Retina (tissue), 1 donor: ENCODE measurements around the gene MTMR1.

Experiments
- DNase-seq: peaks from one replicate; pipeline ENCODE4 v3.0.0-alpha.2; 2016

Gene MTMR1

DNA sequence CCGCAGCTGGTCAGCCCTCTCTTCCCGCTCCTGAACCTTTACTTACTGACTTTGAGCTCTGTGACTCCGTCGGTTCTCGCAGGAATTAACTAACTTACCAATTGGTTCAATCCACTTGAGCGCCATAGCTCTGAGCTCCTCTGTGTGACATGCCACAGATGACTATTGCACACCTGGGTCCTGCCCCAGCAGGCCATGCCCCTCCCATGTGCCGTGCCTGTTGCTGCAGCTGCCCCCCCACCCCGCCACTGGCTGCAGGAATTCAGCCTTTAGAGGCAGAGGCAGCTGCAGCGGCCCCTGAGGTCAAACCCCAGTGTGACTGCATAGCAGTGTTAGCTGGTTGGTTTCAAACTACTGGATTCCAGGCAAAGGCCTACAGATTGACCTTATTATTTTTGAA is 70.6 kb downstream of the MTMR1 start:
- no peak for DNase-seq

DNA sequence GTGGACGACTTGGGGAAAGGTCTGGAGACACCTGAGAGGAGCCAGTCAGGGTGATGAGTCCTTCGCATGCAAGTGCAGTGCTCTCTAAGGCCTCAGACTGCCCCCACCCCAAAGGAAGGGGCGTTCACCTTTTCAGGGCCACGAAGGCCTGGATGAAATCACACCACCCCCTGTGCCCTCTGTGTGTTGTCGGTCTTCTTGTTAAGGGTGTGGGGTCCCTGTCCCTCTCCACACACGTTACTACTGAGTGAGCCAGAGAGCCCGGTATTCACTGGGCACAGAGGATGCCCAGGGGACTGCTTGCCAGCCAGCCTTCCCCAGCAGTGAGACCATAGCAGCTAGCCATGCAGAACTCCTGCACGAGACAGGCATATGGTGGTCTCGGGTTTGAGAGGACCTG is 72.0 kb downstream of the MTMR1 start:
- DNase-seq = no peak

DNA sequence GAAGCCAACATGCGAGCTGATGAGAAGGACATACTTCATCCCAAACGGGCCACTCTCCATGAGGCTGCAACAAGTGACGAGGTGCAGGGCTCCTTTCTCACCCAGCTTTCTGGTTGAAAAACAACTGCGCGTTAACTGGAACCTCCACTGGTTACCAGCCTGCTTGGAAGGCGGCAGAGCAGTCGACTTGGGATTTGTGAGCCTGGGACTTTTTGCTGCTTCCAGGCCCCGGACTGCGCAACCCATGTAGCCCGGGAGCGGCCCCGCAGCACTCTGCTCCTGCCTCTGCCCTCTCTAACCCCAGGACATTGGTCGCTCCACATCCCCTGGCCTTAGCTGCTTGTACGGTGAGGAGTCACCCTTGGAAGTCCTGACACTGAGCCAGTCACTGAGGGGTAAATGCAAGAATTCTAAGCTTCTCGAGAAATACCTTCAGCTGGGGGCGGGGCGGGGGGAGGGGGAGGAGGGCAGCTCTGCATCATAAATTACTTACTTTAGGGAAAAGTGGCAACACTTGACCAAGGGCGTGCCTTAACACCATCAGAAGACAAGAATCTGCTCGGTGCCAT is 72.7 kb downstream of the MTMR1 start:
- no peak for DNase-seq

DNA sequence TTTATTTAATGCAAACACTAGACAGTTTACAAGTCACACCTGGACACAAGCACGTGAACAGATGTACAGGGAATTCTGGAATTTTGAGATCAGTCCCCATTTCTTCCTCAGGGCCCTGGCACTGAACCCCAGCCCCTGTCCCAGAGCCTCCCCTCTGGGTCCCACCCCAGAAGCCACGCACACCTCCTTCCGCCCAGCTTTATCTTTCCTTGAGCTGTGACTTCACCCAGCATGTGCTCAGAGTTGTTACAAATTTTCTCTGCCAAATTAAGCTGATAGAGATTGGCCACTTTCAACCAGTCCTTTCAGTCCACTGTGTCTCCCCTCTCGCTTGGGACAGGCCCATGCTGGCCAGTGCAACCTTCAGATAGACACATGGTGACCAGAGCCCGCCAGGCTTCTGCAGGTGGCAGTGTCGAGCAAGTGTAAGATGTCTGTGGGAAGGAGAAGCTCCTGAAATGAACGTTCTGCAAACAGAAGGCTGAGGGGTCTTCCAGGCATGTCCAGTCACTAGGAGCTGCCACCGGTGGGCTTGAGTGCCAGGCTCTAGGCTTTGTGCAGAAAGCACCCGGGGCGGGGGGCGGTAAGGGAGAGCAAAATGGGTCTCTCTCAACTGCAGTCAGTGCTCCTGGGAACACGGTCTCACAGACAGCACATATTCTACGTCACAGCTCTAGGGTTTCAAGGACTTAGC is 73.3 kb downstream of the MTMR1 start:
- DNase-seq = no peak

DNA sequence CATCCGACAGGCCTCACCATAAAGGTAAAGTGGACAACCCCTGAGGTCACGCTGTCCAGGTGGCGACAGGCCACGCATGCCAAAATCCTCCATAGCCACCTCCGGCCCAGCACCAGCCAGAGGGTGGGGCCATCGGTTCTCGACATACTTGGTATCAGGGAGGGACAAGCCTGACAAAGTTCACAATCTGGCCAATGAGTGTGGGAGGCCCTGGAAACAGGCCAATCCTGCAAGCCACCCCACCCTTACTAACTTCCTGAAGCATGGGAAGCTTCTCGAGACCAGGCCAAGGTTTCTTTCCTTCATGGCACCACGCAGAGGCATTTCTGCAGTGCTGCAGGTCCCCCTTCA is 73.8 kb downstream of the MTMR1 start:
- no peak for DNase-seq

DNA sequence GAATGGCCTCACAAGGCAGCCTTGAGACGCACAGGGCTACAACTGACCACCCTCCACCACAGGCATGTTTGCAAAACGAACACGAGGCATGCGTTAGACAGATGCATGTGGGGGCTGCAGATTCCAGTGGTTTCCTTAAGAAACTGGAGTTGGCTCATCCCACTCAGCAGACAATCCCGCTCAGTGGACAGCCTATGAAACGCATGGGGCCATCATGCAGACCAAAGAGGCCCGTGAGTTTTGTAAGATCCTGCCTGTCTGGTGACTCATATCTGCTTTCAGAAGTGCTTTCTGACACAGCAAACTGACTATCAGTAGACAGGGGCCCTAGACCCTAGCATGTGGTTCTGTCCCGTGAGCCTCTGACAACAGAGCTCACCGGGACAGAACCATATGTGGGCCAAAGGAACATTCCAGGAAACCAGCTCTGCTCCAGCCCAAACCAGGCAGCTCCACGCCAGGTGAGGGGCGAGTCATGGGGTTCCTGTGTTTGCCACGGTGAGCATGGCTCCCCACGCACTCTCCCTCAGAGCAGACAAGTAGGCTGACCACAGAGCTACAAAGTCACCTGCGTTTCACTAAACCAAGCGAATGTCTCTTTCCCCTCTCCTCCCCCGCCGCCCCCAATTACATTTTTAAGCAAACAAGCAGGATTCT is 74.4 kb downstream of the MTMR1 start:
- no peak for DNase-seq

DNA sequence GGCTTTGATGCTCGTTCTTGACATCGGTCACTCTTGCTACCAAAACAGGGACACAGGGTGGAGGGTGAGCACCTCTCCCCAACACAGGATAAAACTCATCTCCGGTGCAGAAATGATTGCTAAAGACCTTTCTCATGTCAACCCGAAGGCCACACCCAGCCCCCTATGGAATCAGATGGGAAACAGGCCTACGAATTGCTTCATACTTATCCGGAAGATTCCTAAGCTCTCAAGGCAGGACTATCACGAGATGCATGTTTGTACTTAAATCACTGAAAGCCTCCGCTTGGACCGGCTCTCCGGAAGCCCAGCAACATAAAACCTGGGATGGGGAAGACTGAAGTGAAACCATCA is 74.9 kb downstream of the MTMR1 start:
- no peak for DNase-seq

DNA sequence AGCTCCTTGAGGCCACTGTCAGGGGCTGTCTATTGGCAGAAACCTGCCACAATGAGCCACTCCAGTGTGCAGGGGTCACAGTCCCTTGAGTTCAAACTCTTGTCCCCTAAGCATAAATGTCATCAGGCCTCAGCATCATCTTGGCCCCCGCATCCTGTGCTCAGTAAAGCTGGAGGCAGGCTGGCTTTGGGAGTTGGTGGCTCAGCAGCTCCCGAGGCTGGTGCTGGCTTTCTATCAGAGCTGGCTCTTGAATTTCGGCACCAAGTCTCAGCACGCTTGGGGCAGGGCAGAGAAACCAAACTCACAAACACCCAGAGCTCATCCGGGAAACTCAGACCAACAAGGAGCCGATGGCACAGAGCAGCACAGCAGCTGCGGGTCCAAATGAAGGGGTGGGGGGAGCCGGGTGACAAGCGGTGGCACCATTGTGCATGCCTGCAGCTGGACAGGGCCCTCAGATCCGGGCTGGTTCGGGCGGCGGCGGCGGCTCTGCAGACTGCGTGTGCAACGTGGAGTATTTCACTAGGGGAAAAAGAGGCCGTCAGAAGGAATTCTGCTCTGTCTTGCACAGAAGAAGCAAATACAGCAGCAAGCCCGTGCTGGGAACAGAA is 75.5 kb downstream of the MTMR1 start:
- no peak for DNase-seq

DNA sequence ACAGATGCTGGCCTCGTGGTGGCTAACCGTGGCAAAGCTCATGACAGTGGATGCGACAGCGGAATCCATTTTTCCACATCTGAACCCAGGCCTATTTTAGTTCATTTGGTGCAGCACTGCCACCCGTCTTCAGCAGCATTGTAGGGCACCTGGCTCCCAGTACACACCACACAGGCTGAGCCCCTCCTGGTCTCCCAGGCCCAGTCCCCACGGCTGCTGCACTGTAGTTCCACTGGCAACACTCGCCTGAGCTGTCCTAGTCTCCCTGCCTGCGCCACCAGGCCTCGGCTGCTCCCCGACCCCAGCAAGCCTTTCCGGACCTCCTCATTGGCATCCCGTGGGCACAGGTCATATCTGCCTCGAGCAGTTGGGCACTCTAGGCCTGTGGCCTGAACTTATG is 76.2 kb downstream of the MTMR1 start:
- DNase-seq = no peak

DNA sequence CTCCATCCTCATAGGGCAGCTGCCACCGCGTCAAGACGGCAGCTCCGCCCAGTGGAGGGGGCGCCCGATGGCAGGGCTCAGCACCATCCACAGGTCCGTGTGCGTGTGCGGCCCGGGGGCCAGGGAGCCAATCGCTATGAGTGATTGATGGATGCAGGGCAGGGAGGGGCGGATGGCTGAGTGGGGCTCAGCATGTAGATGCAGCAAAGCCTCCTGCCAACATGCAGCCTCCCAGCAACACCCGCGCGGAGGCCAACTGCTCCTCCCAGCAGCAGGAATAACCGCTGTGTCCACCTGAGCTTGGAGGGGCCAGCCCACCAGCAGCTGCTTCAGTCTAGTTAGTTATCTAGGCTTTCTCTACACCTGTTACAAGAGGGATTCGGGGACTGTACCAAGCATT is 77.4 kb downstream of the MTMR1 start:
- no peak for DNase-seq

DNA sequence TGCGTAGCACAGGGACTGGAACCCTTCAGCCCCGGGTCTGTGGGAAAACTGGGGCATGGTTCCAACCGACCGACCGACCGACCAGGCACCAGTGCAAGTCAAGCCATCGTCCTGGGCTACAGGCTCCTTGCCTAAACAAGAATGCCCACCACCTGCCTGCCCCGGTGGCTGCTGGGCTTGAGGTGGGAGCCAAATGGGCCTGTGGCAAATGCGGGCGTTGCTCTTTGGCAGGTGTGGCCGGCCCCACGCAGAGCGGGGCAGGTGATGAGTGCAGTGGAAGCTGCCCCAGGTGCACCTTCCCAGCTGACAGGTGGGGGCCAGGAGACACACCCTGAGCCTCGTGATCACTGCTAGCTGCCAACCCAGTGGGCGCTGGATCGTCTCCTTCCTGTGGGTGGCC is 77.9 kb downstream of the MTMR1 start:
- DNase-seq = no peak

DNA sequence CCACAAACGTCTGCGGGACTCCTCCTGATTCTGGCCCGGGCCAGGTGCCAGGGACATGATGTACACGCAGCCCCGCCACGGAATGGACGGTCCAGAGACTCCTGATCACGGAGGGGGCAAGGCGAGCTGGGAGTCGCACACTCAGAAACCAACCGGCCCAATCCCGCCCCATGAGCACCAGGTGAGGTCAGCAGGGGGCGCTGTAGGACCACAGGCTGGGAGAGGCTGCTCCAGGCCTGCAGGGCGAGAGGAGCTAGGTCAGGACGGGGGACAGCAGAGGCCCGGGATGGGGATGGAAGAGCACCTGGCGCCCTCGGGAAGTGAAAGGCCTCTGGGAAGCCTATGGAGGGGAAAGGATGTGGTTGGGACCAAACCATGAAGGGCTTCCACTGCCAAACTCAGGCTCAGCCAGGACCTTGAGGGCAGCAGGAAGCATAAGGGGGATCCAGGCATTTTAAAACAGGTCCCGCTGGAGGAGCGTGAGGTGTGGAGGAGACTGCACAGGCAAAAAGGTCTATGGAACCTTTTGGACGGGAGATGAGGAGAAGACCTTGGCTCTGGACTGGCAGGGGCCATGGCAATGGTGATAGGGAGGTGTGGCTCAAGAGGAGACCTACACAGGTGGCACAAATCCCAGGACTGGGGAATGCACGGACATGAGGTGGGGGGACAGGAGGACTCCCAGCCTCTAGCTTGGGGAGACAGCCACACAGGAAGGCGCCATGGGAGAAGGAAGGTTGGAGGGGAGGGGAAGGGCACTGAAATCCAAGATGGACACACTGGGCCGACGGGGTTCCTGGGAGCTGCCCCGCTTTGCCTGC is 79.2 kb downstream of the MTMR1 start:
- DNase-seq = peak; percentile 79

DNA sequence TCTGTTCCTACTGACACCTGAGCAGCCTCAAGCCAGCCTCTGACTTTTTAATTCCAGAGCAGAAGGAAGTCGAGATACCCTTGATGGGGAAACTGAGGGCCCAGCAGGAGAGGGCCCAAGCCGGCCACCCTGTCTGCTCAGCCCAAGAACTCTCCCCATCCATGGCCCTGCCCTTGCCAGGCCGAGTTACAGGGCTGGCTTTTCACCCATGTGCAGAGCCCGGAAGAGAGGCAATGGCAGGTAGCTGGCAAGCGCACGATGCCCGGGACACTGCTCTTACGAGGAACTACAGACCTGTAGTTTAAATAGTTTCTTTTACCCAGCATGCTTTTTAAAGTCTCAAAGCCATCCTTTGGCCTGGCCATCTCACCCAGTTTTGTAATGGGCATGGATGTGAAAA is 79.9 kb downstream of the MTMR1 start:
- no peak for DNase-seq

DNA sequence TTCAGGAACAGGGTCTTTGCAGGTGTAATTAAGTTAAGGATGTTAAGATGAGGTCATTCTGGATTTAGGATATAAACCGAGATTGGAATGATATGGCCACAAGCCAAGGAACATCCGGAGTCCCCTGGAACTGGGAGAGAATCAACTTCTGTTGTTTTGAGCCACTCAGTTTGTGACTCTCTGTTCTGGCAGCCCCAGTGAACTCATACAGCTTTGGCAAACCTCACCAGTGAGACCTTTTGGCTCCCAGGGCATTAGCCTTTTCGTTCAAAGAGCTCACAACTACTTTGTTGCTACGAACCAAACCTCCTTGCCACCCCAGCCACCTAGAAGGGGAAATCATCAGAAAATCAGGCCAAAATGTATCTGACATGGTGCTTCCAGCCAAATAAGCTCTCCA is 80.4 kb downstream of the MTMR1 start:
- DNase-seq = no peak

DNA sequence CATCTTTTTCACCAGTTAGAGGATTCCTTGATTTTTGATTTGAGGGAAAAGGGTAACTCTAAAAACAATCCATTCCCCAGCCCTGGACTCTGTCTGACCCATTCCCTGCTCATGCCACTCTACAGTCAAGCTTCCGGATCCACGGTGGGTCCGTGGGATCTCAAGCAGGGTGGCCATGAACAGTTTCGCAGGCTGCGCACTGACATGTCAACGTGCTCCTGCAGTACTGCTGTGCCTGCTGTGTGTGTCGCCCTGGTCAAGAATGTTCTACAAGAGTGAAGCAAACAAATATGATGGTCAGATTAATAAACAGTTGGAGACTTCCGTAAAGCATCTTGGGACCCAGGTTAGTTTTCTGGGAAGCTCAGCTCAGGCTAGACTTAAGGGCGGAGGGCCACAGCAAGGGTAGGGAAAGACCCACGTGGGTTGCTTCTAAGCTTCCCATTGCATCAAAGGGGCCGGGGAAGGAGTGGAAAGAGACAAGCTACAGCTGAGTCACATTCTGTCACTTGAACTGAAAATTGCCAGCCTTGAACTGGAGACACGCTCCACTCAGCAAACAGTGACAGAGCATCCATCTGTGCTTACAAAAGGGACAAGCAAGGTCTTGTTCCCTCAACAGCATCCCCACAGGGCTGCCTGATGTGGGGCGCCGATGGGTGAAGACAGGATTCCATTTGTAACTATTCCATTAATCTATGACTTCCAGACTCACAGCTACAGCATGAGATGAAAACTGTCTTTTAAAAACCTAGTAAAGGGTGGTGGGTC is 81.8 kb downstream of the MTMR1 start:
- DNase-seq = no peak

DNA sequence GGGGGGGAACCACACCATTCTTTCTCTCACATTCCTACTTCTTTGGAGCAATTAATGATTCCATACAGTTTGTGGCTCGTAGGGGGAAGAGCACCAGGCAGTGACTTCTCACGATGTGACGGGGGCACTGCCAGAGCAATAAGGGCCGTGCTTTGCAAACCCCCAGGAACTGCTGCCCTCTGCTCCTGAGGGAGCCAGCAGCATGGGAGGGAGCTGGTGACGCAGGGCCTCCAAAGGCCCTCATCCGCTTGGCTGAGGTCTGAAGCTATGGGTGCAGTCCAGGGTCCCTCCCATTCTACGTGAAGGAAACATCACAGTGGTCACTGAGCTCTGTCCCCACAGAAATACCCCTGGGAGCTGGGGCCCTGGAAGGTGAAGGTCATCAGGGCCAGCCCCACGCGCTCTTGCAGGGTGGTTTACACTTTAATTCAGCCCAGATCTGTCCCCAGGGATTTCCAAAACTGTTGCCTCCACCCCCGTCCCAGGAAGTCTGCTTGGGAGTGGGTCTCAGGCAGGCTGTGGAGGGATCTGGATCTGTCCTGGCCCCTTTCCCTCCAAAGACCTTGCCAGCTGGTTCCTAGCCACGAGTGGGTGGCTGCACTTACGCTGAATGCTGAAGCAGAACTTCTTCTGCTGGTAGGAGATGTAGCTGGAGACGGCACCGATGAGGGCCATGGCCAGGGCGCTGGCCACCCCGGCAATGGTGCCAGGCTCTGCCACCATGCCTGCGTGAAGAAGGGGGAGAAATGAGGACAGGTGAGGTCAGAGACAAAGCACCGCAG is 82.6 kb downstream of the MTMR1 start:
- no peak for DNase-seq

DNA sequence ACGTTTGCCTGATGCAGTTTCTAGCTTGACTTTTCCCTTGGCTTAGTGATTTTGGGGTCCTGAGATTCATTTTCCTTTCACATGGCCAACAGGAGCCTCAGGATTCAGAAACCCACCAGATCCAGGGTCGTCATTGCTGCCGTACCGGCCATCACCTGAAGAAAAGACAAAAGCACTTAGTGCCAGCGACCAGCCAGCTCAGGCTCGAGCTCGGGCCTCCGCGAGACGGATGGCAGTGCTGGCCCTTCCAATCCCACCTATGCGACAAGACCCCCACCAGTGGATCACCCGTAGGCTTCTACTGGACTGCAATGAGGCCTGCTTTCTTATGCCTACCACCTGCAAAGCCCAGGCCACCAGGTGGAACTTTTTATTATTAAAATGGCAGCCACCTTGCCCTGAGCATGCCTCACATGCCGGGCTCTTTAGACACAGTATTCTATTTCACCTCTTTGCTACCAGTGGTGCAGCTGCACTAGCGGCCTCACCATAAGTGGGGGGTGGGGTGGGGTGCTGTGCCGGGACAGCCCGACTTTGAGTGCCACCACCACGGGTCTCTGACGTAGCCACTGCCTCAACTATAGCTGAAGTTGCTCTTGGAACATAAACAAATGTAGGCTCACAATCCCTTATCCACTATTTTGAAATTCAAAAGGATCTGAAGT is 84.3 kb downstream of the MTMR1 start:
- no peak for DNase-seq

DNA sequence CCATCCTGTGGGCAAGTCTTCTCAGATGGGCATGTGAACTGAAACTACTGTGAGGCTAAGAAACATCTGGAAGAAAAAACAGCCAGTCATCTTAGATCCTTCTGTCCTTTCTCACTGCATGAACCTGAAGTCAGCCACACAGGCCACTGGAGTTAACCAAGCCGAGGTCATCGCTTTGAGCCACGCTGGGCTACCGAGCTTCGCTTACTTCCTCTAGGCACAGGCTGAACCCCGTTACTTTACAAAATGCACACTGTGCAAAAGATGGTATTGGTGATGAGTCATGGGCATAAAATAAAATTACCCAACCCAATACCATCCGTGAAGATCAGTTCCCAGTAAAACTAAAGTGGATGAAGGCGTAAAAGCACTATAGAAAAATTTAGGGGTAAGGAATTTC is 86.2 kb downstream of the MTMR1 start:
- no peak for DNase-seq

DNA sequence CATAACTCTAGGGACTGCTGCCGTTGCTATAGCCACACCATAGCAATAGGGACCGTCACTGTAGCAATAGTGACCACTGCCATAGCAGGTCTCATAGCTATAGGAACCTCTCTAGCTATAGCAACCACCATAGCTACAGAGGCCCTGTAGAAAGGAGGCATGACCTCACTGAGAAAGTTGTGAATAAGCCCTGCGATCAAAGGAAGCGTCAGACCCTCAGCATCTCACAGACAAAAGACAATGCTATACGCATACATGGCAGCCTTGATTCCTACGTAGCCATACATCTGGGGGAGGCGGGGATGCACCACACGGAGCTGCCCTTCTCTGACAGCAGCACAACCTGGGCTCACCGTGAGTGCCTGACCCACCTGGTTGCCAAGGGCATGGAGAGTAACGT is 88.5 kb downstream of the MTMR1 start:
- no peak for DNase-seq

DNA sequence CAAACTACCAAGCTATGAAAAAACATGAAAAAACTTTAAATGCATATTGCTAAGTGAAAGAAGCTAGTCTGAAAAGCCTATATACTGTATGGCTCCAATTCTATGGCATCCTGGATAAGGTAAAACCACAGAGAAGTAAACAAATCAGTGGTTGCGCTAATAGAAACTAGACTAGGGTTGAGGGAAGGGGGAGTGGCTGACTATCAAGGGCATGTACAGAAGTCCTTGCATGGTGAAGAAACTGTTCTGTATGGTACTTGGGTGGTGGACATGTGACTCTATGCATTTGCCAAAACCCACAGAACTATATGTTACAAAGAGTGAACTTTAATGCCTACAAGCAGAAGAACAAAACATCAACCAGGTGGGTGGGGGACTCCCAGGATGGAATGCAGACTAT is 96.8 kb downstream of the MTMR1 start:
- DNase-seq = no peak

DNA sequence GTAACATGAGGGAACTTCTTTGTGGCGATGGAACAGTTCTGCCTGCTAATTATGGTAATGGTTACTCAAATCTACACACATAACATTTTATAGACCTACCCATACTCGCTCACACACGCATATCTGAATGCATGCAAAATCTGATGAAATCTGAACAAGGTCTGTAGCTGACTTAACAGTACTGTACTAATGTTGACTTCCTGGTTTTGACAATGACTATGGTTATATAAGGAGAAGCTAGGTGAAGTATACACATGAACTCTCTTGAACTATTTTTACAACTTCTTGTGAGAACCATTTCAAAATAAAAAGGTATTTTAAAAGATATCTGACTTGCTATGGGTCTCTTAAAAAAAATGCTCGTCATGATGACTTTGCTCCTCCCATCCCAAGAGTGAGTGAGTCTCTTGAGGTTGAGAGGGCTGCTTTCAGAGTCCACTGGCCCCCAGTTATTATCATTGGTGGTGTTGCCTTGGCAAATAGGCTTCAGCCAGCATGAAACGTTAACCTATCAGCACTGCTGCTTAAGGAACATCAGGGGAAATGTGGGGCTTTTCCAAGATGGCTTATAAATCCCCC is 99.8 kb downstream of the MTMR1 start:
- no peak for DNase-seq
